Myocyte (in vitro differentiated cells): Measurements from ENCODE around the gene WNK2. TPM values are rescaled to one million over a fixed set of nuclear protein-coding genes. Genes with fewer than 3 reads are reported as not detected.
"Not testable (repeated sequence)": the region's sequence is repeated elsewhere in the genome, so short reads cannot be mapped to it uniquely, and the experiment has no call there.

Experiments
- DNase-seq: peaks from one replicate; pipeline ENCODE4 v3.0.0-alpha.2; 2012; ENCODE audit warnings: low read depth
- total RNA-seq: library from RNA; depleted of rRNA; stranded (reverse); fragments of >200 nt; gene quantifications from 2 replicates; pipeline ENCODE4 v1.2.3, GENCODE V29; 2014

The WNK2 gene
- total RNA-seq, 1 donor from 2014 or later = not detected

- no peak for DNase-seq
These were observed 181.6 kb downstream of the WNK2 start for GRCh38 chr9:93365427-93366118.

- no peak for DNase-seq
These were observed 182.1 kb downstream of the WNK2 start for GRCh38 chr9:93366119-93366447.

GRCh38 chr9:93366486-93366885 is 182.5 kb downstream of the WNK2 start:
- not testable (repeated sequence) for DNase-seq

DNA sequence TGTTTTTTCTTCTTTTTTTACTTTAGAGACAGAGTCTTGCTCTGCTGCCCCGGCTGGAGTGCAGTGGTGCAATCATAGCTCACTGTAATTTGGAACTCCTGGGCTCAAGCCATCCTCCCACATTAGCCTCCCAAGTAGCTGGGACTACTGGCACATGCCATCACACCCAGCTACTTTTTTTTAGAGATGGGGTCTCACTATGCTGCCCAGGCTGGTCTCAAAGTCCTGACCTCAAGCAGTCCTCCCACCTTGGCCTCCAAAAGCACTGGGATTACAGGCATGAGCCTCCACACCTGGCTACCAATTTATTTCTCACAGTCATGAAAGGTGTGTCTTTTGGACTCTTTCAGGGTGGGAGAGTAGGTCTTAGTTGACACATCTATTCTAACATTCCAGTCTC is 184.5 kb downstream of the WNK2 start:
- no peak for DNase-seq

GRCh38 chr9:93369686-93370085 is 185.7 kb downstream of the WNK2 start:
- DNase-seq = no peak

Other genes with a start within 250 kb of the WNK2 start
- gene FGD3, start 236.6 kb upstream of the WNK2 start, total RNA-seq = 0.86 and 0.88 TPM in 2 replicates
- gene SUSD3, start 125.4 kb upstream of the WNK2 start, total RNA-seq = not detected in 2 replicates
- gene CARD19, start 87.9 kb upstream of the WNK2 start, total RNA-seq = 61.2 and 143 TPM in 2 replicates
- 33.6 and 78.3 TPM in 2 replicates for gene NINJ1, start 49.9 kb upstream of the WNK2 start, total RNA-seq